PFSK-1 (cell line): ENCODE data around the gene QKI.

Source experiments
- FOXP2 ChIP-seq: optimal IDR thresholded peaks from 2 replicates; pipeline ENCODE3; 2011; ENCODE audit warnings: borderline replicate concordance, control low read depth, inconsistent platforms; ENCODE audit not compliant: insufficient read depth; ENCODE audit errors: extremely low read length, extremely low read depth
- POLR2AphosphoS5 ChIP-seq: IDR thresholded peaks from 2 replicates; pipeline ENCODE4 v1.6.1; 2012; ENCODE audit warnings: low read depth, mild to moderate bottlenecking, control low read depth, low read length, moderate library complexity
- SIN3A ChIP-seq: IDR thresholded peaks from 2 replicates; pipeline ENCODE4 v1.6.1; 2012; ENCODE audit warnings: mild to moderate bottlenecking, low read length, moderate library complexity, borderline replicate concordance; ENCODE audit not compliant: insufficient read depth

DNA sequence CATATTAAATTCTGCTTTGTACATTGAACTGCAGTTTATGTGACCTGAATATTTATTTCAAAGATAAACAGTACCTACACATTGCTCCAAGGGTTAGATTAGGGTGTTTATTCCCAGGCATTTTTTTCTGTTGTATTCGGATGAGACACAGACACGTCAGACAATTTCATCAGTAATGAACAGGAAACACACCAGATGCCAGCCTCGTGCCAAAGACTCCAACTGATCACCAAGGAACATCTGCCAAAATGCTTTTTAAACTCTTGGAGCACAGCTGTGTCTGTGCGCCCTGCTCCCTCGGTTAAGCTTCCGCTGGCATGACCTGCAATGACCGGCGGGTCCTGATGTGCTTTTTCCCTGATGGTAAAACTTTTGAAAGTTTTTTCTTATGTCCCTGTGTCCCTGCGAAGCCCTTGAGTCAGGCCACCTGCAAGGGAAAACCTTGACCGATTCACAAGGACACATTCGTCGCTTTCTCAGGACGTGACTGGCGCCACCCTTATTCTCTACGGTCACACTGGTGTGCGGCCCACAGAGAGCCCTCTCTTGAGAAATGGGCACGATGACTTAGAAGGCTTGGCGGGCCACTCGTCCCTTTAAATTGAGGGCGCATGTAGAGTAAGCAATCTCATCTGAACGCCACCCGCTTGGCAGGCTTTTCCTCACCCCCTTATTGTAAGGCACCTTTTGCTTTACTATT is 173.9 kb downstream of the QKI start:
- no peak for TF ChIP-seq FOXP2
- no peak for TF ChIP-seq SIN3A
- no peak for TF ChIP-seq POLR2AphosphoS5
